ENCODE measurements around the gene BCKDHB.

Gene BCKDHB

DNA sequence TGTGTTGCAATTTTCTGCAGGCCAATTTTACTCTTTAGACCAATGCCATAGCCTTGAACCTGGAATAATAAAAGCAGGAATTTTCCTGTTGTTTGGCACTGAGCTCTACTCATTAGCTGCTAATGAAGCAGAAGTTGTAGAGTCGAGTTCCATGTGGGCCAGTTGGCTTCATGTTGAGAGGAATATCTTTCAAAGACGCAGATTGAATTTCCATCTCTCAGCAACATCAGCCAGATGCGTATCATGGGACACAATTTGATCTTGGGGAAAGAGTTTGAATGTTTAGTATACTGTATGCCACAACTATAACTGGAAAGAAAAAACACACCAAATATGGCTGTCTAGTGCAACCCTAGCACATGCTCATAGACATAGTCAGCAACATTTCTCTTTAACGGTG lies 259.6 kb downstream of the BCKDHB start:
- no peak overlapping the region for H3K4me3 ChIP-seq (ENCODE audit: control insufficient read depth, low read depth, low read length)
- TF ChIP-seq, protein P1, sequence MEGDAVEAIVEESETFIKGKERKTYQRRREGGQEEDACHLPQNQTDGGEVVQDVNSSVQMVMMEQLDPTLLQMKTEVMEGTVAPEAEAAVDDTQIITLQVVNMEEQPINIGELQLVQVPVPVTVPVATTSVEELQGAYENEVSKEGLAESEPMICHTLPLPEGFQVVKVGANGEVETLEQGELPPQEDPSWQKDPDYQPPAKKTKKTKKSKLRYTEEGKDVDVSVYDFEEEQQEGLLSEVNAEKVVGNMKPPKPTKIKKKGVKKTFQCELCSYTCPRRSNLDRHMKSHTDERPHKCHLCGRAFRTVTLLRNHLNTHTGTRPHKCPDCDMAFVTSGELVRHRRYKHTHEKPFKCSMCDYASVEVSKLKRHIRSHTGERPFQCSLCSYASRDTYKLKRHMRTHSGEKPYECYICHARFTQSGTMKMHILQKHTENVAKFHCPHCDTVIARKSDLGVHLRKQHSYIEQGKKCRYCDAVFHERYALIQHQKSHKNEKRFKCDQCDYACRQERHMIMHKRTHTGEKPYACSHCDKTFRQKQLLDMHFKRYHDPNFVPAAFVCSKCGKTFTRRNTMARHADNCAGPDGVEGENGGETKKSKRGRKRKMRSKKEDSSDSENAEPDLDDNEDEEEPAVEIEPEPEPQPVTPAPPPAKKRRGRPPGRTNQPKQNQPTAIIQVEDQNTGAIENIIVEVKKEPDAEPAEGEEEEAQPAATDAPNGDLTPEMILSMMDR (conservative IDR thresholded peaks at IDR 0.05; ENCODE audit: control insufficient read depth, insufficient read depth, low read depth, low read length): no peak
- DNase-seq (ENCODE audit: low read depth): no peak

GRCh38 chr6:80366714-80367113 lies 260.2 kb downstream of the BCKDHB start:
- no peak overlapping the region for H3K4me3 ChIP-seq (ENCODE audit: control insufficient read depth, low read depth, low read length)
- TF ChIP-seq, protein P1 (conservative IDR thresholded peaks at IDR 0.05; ENCODE audit: control insufficient read depth, insufficient read depth, low read depth, low read length): no peak
- DNase-seq (ENCODE audit: low read depth): peak; percentile 52

- TF ChIP-seq, protein P1 (conservative IDR thresholded peaks at IDR 0.05; ENCODE audit: control insufficient read depth, insufficient read depth, low read depth, low read length): no peak
- DNase-seq (ENCODE audit: low read depth): no peak
- H3K4me3 ChIP-seq (ENCODE audit: control insufficient read depth, low read depth, low read length): no peak overlapping the region
Observed at GRCh38 chr6:80376411-80376810, 269.9 kb downstream of the BCKDHB start.

DNA sequence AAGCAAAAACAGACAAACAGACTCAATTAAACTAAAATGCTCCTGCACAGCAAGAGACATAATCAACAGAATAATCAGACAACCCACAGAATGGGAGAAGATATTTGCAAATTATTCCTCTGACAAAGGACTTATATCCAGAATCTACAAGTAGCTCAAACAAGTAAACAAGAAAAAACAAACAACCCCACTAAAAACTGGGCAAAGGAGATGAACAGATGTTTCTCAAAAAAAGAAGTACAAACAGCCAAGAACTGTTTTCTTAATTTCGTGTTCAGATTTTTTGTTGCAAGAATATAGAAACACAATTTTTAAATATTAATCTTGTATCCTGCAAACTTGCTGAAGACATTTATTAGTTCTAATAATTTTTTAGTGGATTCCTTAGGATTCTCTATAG lies 274.1 kb downstream of the BCKDHB start:
- no peak overlapping the region for H3K4me3 ChIP-seq (ENCODE audit: control insufficient read depth, low read depth, low read length)
- no peak for DNase-seq (ENCODE audit: low read depth)
- TF ChIP-seq, protein P1 (conservative IDR thresholded peaks at IDR 0.05; ENCODE audit: control insufficient read depth, insufficient read depth, low read depth, low read length): no peak

GRCh38 chr6:80382811-80383210 lies 276.3 kb downstream of the BCKDHB start:
- H3K4me3 ChIP-seq (ENCODE audit: control insufficient read depth, low read depth, low read length): no peak overlapping the region
- TF ChIP-seq, protein P1 (conservative IDR thresholded peaks at IDR 0.05; ENCODE audit: control insufficient read depth, insufficient read depth, low read depth, low read length): no peak
- no peak for DNase-seq (ENCODE audit: low read depth)

DNA sequence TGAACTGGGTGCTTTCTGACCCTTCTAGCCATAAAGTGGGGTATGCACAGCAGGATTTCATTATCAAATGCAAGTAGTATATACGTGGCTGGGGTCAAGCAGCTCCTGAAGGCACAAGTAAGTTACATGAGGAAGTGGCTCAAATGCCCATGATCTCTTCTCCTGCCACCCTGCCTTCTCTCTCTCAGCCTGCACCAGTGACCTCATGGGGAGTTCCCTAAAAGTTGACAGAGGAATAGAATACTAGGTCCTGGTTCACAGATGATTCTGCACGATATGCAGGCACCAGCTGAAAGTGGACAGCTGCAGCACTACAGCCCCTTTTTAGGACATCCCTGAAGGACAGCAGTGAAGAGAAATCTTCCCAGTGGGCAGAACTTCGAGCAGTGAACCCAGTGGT lies 282.0 kb downstream of the BCKDHB start:
- TF ChIP-seq, protein P1 (conservative IDR thresholded peaks at IDR 0.05; ENCODE audit: control insufficient read depth, insufficient read depth, low read depth, low read length): no peak
- H3K4me3 ChIP-seq (ENCODE audit: control insufficient read depth, low read depth, low read length): no peak overlapping the region
- DNase-seq (ENCODE audit: low read depth): no peak
